WTC11 (cell line): ENCODE measurements around the gene HIP1R. TPM values are rescaled to one million over a fixed set of nuclear protein-coding genes. Genes with fewer than 3 reads are reported as not detected.

ENCODE experiments used
- ATAC-seq: fragments of 200-7000 bp; cut with Tn5 transposase; 2 replicates; pipeline ENCODE4 v1.10.0; 2021; ENCODE audit warnings: mild to moderate bottlenecking, moderate library complexity
- CTCF ChIA-PET: fragments of 300-600 bp; sonication (Branson Sonifier 250); formaldehyde crosslinking; loops from one replicate; lab custom pipeline; 2021; ENCODE audit warnings: antibody characterized with exemption; lab: Charles Lee
- POLR2A ChIA-PET: fragments of 350-600 bp; sonication (Branson Sonifier 250); formaldehyde crosslinking; loops from one replicate; lab custom pipeline; 2021; ENCODE audit warnings: antibody characterized with exemption; lab: Charles Lee
- DNase-seq: peaks from one replicate; pipeline ENCODE4 v3.0.0; 2021; ENCODE audit warnings: low spot score
- H3K27ac Mint-ChIP-seq: 2 replicates; pipeline ENCODE4 v1.8.0; 2021; ENCODE audit warnings: mixed read lengths
- H3K27me3 Mint-ChIP-seq: 2 replicates; pipeline ENCODE4 v1.8.0; 2021; ENCODE audit warnings: low read depth, mild to moderate bottlenecking, moderate library complexity, mixed read lengths
- H3K36me3 Mint-ChIP-seq: 2 replicates; pipeline ENCODE4 v1.8.0; 2021; ENCODE audit warnings: mixed read lengths
- H3K4me1 Mint-ChIP-seq: 2 replicates; pipeline ENCODE4 v1.8.0; 2022; ENCODE audit warnings: mixed read lengths
- H3K4me3 Mint-ChIP-seq: 2 replicates; pipeline ENCODE4 v1.8.0; 2021; ENCODE audit warnings: mild to moderate bottlenecking, moderate library complexity, mixed read lengths
- H3K9me3 Mint-ChIP-seq: 2 replicates; pipeline ENCODE4 v1.8.0; 2021; ENCODE audit warnings: mixed read lengths
- ARID4B ChIP-seq: sonication (generic); formaldehyde crosslinking; IDR thresholded peaks from 2 replicates; pipeline ENCODE4 v1.8.0; 2023; ENCODE audit warnings: missing genetic modification reagents, mild to moderate bottlenecking, borderline replicate concordance
- ATF1 ChIP-seq: sonication (generic); formaldehyde crosslinking; IDR thresholded peaks from 2 replicates; pipeline ENCODE4 v1.8.1; 2023; ENCODE audit warnings: mild to moderate bottlenecking, moderate library complexity, missing genetic modification reagents
- CREB1 ChIP-seq: sonication (generic); formaldehyde crosslinking; IDR thresholded peaks from 2 replicates; pipeline ENCODE4 v1.8.0; 2023; ENCODE audit warnings: mild to moderate bottlenecking, missing genetic modification reagents
- GRHL2 ChIP-seq: fragments of 250-450 bp; sonication (Bioruptor Pico); IDR thresholded peaks from 2 replicates; pipeline ENCODE4 v1.8.0; 2022; ENCODE audit warnings: mild to moderate bottlenecking, moderate library complexity; ENCODE audit not compliant: insufficient replicate concordance, severe bottlenecking
- KAT7 ChIP-seq: sonication (generic); formaldehyde crosslinking; IDR thresholded peaks from 2 replicates; pipeline ENCODE4 v1.8.1; 2023; ENCODE audit warnings: missing genetic modification reagents, mild to moderate bottlenecking, borderline replicate concordance
- MXD4 ChIP-seq: fragments of 250-450 bp; sonication (Bioruptor Pico); IDR thresholded peaks from 2 replicates; pipeline ENCODE4 v1.8.0; 2021; ENCODE audit warnings: mild to moderate bottlenecking, moderate library complexity, borderline replicate concordance
- NFYB ChIP-seq: sonication (generic); formaldehyde crosslinking; conservative IDR thresholded peaks from 2 replicates; pipeline ENCODE4 v1.8.0; 2022; ENCODE audit warnings: low read depth, missing genetic modification reagents
- NR1H2 ChIP-seq: sonication (generic); formaldehyde crosslinking; IDR thresholded peaks from 2 replicates; pipeline ENCODE4 v1.9.0; 2021; ENCODE audit warnings: mild to moderate bottlenecking, moderate library complexity, missing genetic modification reagents
- PRDM15 ChIP-seq: sonication (generic); formaldehyde crosslinking; IDR thresholded peaks from 2 replicates; pipeline ENCODE4 v1.8.0; 2022; ENCODE audit warnings: missing genetic modification reagents
- PRRX2 ChIP-seq: fragments of 250-450 bp; sonication (Bioruptor Pico); IDR thresholded peaks from 2 replicates; pipeline ENCODE4 v1.8.0; 2021; ENCODE audit warnings: mild to moderate bottlenecking
- TCF7 ChIP-seq: sonication (generic); formaldehyde crosslinking; IDR thresholded peaks from 2 replicates; pipeline ENCODE4 v1.8.0; 2022; ENCODE audit warnings: mild to moderate bottlenecking, low read depth, missing genetic modification reagents, moderate library complexity
- ZNF138 ChIP-seq: sonication (generic); formaldehyde crosslinking; conservative IDR thresholded peaks from 2 replicates; pipeline ENCODE4 v1.8.1; 2022; ENCODE audit warnings: mild to moderate bottlenecking, moderate library complexity, missing genetic modification reagents
- ZNF232 ChIP-seq: sonication (generic); formaldehyde crosslinking; IDR thresholded peaks from 2 replicates; pipeline ENCODE4 v1.8.0; 2022; ENCODE audit warnings: mild to moderate bottlenecking, missing genetic modification reagents
- ZNF425 ChIP-seq: fragments of 250-450 bp; sonication (Bioruptor Pico); conservative IDR thresholded peaks from 2 replicates; pipeline ENCODE4 v1.9.0; 2021; ENCODE audit warnings: mild to moderate bottlenecking
- total RNA-seq: library from RNA; stranded (reverse); gene quantifications from 3 replicates; pipeline ENCODE4 v1.2.3, GENCODE V29; 2021
- TF ChIP-seq, protein P1 (sequence below): sonication (generic); formaldehyde crosslinking; IDR thresholded peaks from 2 replicates; pipeline ENCODE4 v1.8.1; 2023; ENCODE audit warnings: mild to moderate bottlenecking, missing genetic modification reagents, borderline replicate concordance
- TF ChIP-seq, protein P2 (sequence below): fragments of 250-450 bp; sonication (Bioruptor Pico); IDR thresholded peaks from 2 replicates; pipeline ENCODE4 v2.1.2; 2022; ENCODE audit warnings: mild to moderate bottlenecking, moderate library complexity
- TF ChIP-seq, protein P3 (sequence below): sonication (generic); formaldehyde crosslinking; IDR thresholded peaks from 2 replicates; pipeline ENCODE4 v1.8.0; 2022; ENCODE audit warnings: mild to moderate bottlenecking, missing genetic modification reagents
- TF ChIP-seq, protein P4 (sequence below): sonication (generic); formaldehyde crosslinking; IDR thresholded peaks from 2 replicates; pipeline ENCODE4 v1.8.1; 2023; ENCODE audit warnings: mild to moderate bottlenecking, moderate library complexity, missing genetic modification reagents

HIP1R gene
- total RNA-seq, 1 experiment from 2014 or later: 45.2 TPM

GRCh38 chr12:122887819-122888212, 52.6 kb downstream of the HIP1R start:
- ChIA-PET POLR2A (interaction anchor here (0.8 kb wide), 1 partner anchor 15 kb away, joined by 4 read pairs; no protein-coding TSS in a partner anchor), CTCF (interaction anchor here (1.2 to 1.9 kb wide), 3 partner anchors 16 to 33 kb away, joined by 3 to 8 read pairs (median 3); no protein-coding TSS in a partner anchor)
- H3K36me3 Mint-ChIP-seq: no peaks in the 10 kb centered on the region
- H3K4me1 Mint-ChIP-seq: peaks cover 57% of the 10 kb centered on the region
- H3K9me3 Mint-ChIP-seq: no peaks in the 10 kb centered on the region
- no peak for DNase-seq
- no peak overlapping the region for H3K27ac Mint-ChIP-seq
- peaks cover 73% of the 10 kb centered on the region for H3K27me3 Mint-ChIP-seq
- no peak for ATAC-seq
- no peak overlapping the region for H3K4me3 Mint-ChIP-seq
- no peak for TF ChIP-seq ZNF232 (CRISPR knock-in tag)
- TF ChIP-seq ARID4B (CRISPR knock-in tag): no peak
- TF ChIP-seq ZNF138 (CRISPR knock-in tag): no peak
- TF ChIP-seq, protein P1, sequence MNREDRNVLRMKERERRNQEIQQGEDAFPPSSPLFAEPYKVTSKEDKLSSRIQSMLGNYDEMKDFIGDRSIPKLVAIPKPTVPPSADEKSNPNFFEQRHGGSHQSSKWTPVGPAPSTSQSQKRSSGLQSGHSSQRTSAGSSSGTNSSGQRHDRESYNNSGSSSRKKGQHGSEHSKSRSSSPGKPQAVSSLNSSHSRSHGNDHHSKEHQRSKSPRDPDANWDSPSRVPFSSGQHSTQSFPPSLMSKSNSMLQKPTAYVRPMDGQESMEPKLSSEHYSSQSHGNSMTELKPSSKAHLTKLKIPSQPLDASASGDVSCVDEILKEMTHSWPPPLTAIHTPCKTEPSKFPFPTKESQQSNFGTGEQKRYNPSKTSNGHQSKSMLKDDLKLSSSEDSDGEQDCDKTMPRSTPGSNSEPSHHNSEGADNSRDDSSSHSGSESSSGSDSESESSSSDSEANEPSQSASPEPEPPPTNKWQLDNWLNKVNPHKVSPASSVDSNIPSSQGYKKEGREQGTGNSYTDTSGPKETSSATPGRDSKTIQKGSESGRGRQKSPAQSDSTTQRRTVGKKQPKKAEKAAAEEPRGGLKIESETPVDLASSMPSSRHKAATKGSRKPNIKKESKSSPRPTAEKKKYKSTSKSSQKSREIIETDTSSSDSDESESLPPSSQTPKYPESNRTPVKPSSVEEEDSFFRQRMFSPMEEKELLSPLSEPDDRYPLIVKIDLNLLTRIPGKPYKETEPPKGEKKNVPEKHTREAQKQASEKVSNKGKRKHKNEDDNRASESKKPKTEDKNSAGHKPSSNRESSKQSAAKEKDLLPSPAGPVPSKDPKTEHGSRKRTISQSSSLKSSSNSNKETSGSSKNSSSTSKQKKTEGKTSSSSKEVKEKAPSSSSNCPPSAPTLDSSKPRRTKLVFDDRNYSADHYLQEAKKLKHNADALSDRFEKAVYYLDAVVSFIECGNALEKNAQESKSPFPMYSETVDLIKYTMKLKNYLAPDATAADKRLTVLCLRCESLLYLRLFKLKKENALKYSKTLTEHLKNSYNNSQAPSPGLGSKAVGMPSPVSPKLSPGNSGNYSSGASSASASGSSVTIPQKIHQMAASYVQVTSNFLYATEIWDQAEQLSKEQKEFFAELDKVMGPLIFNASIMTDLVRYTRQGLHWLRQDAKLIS (CRISPR knock-in tag): no peak
- TF ChIP-seq, protein P2, sequence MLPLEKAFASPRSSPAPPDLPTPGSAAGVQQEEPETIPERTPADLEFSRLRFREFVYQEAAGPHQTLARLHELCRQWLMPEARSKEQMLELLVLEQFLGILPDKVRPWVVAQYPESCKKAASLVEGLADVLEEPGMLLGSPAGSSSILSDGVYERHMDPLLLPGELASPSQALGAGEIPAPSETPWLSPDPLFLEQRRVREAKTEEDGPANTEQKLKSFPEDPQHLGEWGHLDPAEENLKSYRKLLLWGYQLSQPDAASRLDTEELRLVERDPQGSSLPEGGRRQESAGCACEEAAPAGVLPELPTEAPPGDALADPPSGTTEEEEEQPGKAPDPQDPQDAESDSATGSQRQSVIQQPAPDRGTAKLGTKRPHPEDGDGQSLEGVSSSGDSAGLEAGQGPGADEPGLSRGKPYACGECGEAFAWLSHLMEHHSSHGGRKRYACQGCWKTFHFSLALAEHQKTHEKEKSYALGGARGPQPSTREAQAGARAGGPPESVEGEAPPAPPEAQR (CRISPR knock-in tag): no peak
- no peak for TF ChIP-seq NFYB (CRISPR knock-in tag)
- no peak for TF ChIP-seq GRHL2 (CRISPR knock-in tag)
- no peak for TF ChIP-seq PRDM15 (CRISPR knock-in tag)
- TF ChIP-seq PRRX2 (CRISPR knock-in tag): no peak
- TF ChIP-seq CREB1 (CRISPR knock-in tag): no peak
- TF ChIP-seq ZNF425 (CRISPR knock-in tag): no peak
- TF ChIP-seq ATF1 (CRISPR knock-in tag): no peak
- TF ChIP-seq MXD4 (CRISPR knock-in tag): no peak
- TF ChIP-seq, protein P3, sequence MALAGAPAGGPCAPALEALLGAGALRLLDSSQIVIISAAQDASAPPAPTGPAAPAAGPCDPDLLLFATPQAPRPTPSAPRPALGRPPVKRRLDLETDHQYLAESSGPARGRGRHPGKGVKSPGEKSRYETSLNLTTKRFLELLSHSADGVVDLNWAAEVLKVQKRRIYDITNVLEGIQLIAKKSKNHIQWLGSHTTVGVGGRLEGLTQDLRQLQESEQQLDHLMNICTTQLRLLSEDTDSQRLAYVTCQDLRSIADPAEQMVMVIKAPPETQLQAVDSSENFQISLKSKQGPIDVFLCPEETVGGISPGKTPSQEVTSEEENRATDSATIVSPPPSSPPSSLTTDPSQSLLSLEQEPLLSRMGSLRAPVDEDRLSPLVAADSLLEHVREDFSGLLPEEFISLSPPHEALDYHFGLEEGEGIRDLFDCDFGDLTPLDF (CRISPR knock-in tag): no peak
- TF ChIP-seq, protein P4, sequence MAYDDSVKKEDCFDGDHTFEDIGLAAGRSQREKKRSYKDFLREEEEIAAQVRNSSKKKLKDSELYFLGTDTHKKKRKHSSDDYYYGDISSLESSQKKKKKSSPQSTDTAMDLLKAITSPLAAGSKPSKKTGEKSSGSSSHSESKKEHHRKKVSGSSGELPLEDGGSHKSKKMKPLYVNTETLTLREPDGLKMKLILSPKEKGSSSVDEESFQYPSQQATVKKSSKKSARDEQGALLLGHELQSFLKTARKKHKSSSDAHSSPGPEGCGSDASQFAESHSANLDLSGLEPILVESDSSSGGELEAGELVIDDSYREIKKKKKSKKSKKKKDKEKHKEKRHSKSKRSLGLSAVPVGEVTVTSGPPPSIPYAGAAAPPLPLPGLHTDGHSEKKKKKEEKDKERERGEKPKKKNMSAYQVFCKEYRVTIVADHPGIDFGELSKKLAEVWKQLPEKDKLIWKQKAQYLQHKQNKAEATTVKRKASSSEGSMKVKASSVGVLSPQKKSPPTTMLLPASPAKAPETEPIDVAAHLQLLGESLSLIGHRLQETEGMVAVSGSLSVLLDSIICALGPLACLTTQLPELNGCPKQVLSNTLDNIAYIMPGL (CRISPR knock-in tag): no peak
- TF ChIP-seq KAT7 (CRISPR knock-in tag): no peak
- no peak for TF ChIP-seq TCF7
- TF ChIP-seq NR1H2 (CRISPR knock-in tag): no peak
